ENCODE measurements around the gene CFAP119. TPM values are rescaled to one million over a fixed set of nuclear protein-coding genes. Genes with fewer than 3 reads are reported as not detected.

Gene CFAP119
- polyA plus RNA-seq, 1 of the 3 experiments (the other 2 are of a cell fraction): 28.4 TPM

DNA sequence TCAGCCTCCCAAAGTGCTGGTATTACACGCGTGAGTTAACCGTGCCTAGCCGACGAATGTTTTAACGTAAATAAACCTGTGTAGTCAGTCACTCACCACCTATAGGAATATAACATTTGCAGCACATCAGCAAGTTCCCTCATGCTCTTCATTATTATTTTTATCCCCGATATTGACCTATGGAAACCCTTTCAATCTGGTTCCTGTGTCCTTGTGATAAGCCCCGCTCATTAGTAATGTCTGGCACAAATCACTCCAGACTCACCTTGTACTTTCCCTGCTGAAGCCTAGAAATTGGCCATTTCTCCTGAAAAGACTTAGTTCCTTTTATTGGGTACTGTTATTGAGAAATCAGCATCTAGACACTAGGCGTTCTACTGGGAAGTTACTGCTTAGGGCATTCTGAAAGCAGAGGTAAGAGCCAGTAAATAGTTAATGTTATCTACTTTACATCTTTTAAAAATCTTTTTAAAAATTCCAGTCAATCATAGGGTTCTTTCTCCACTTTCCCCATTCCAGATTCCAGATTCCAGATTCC lies 15.2 kb downstream of the CFAP119 start:
- Histone ChIP-seq H3K36me3 (replicated peaks in 1 of 2; ENCODE audit: control insufficient read depth in 1 of 2, insufficient read depth in 2 of 2, low read length in 1 of 2) (peaks cover 9 to 28% of the 10 kb centered on the region in 2 experiments), H3K9ac (no peak overlapping the region), H3K4me1 (ENCODE audit: control insufficient read depth in 1 of 2, insufficient read depth in 2 of 2, low read depth in 1 of 2, low read length in 1 of 2) (peaks cover 5 to 11% of the 10 kb centered on the region in 2 experiments; a peak in 2 of 4 replicates), H3K79me2 (ENCODE audit: insufficient read depth) (peaks cover 21% of the 10 kb centered on the region), H4K20me1 (ENCODE audit: insufficient read depth) (no peaks in the 10 kb centered on the region), H3K4me2 (no peak overlapping the region; the same call in 1 of the 2 replicates), H3K9me3 (no peaks in the 10 kb centered on the region), H3K27ac (ENCODE audit: low read depth in 2 of 2, low read length in 1 of 2) (peak overlapping the region in 1 of 2 experiments; percentile 83; a peak in 2 of 4 replicates), H3K9me2 (no peaks in the 10 kb centered on the region), H2AFZ (ENCODE audit: low read depth) (no peak overlapping the region), H3F3A (replicated peaks; ENCODE audit: insufficient read depth) (peaks cover 19% of the 10 kb centered on the region), H3K4me3 (ENCODE audit: low read depth in 2 of 2, low read length in 1 of 2) (no peak overlapping the region), H3K27me3 (ENCODE audit: insufficient read depth) (no peaks in the 10 kb centered on the region)
- POLR2A ChIA-PET: interaction anchor here (1.3 kb wide), 1 partner anchor 10 kb away, joined by 3 read pairs; no protein-coding TSS in a partner anchor
- WGBS (ENCODE audit: low lambda C conversion rate): 94% methylated on average over 9 of the region's 9 CpGs
- CTCF ChIA-PET: no interaction called here
- TF ChIP-seq USF1 (IDR thresholded peaks at IDR 0.05; ENCODE audit: borderline replicate concordance, low read depth): no peak
- no peak for DNase-seq

GRCh38 chr16:30745082-30745481 lies 16.8 kb downstream of the CFAP119 start:
- Histone ChIP-seq H3K9ac (no peak overlapping the region), H3K9me3 (no peaks in the 10 kb centered on the region), H3K4me2 (no peak overlapping the region), H3K4me1 (ENCODE audit: control insufficient read depth in 1 of 2, insufficient read depth in 2 of 2, low read depth in 1 of 2, low read length in 1 of 2) (peaks cover 15 to 27% of the 10 kb centered on the region in 2 experiments; a peak in 3 of 4 replicates), H3F3A (replicated peaks; ENCODE audit: insufficient read depth) (peaks cover 34% of the 10 kb centered on the region), H2AFZ (ENCODE audit: low read depth) (no peak overlapping the region), H3K79me2 (ENCODE audit: insufficient read depth) (peaks cover 13% of the 10 kb centered on the region), H3K27me3 (ENCODE audit: insufficient read depth) (no peaks in the 10 kb centered on the region), H3K36me3 (replicated peaks in 1 of 2; ENCODE audit: control insufficient read depth in 1 of 2, insufficient read depth in 2 of 2, low read length in 1 of 2) (peaks cover 9 to 22% of the 10 kb centered on the region in 2 experiments), H4K20me1 (ENCODE audit: insufficient read depth) (0 out of 2 replicates have a peak, but pooled peaks cover 7% of the 10 kb centered on the region), H3K27ac (ENCODE audit: low read depth in 2 of 2, low read length in 1 of 2) (no peak overlapping the region), H3K4me3 (ENCODE audit: low read depth in 2 of 2, low read length in 1 of 2) (no peak overlapping the region), H3K9me2 (no peaks in the 10 kb centered on the region)
- POLR2A ChIA-PET: no interaction called here
- no peak for DNase-seq
- TF ChIP-seq MEF2A (IDR thresholded peaks at IDR 0.05; ENCODE audit: borderline replicate concordance, low read depth): no peak
- TF ChIP-seq, protein P1, sequence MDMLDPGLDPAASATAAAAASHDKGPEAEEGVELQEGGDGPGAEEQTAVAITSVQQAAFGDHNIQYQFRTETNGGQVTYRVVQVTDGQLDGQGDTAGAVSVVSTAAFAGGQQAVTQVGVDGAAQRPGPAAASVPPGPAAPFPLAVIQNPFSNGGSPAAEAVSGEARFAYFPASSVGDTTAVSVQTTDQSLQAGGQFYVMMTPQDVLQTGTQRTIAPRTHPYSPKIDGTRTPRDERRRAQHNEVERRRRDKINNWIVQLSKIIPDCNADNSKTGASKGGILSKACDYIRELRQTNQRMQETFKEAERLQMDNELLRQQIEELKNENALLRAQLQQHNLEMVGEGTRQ (IDR thresholded peaks at IDR 0.05; ENCODE audit: borderline replicate concordance, low read depth, low read length): no peak
- TF ChIP-seq FOXM1 (IDR thresholded peaks at IDR 0.05; ENCODE audit: low read depth): no peak
- no peak for TF ChIP-seq EP300 (IDR thresholded peaks at IDR 0.05; ENCODE audit: borderline replicate concordance in 1 of 2, low read depth in 1 of 2, low read length in 1 of 2)
- TF ChIP-seq NRF1 (IDR thresholded peaks at IDR 0.05; ENCODE audit: low read depth, low read length): no peak
- TF ChIP-seq TCF12 (IDR thresholded peaks at IDR 0.05): no peak
- CTCF ChIA-PET: no interaction called here
- WGBS (ENCODE audit: low lambda C conversion rate): 70% methylated on average over 2 of the region's 2 CpGs

- H4K20me1 ChIP-seq (ENCODE audit: insufficient read depth): 0 out of 2 replicates have a peak, but pooled peaks cover 7% of the 10 kb centered on the region
- H3F3A ChIP-seq (replicated peaks; ENCODE audit: insufficient read depth): peaks cover 38% of the 10 kb centered on the region
- H3K9me3 ChIP-seq: no peaks in the 10 kb centered on the region
- no peak overlapping the region for H2AFZ ChIP-seq (ENCODE audit: low read depth)
- DNase-seq: no peak
- 96% methylated on average over 2 of the region's 2 CpGs for WGBS (ENCODE audit: low lambda C conversion rate)
- no peaks in the 10 kb centered on the region for H3K27me3 ChIP-seq (ENCODE audit: insufficient read depth)
- no peak overlapping the region for H3K27ac ChIP-seq (ENCODE audit: low read depth in 2 of 2, low read length in 1 of 2)
- ChIA-PET POLR2A (no interaction called here), CTCF (no interaction called here)
- H3K9me2 ChIP-seq: no peaks in the 10 kb centered on the region
- H3K79me2 ChIP-seq (ENCODE audit: insufficient read depth): peaks cover 4% of the 10 kb centered on the region
- H3K9ac ChIP-seq: no peak overlapping the region
- H3K4me2 ChIP-seq: no peak overlapping the region
- H3K4me1 ChIP-seq (ENCODE audit: control insufficient read depth in 1 of 2, insufficient read depth in 2 of 2, low read depth in 1 of 2, low read length in 1 of 2): peaks cover 15 to 29% of the 10 kb centered on the region in 2 experiments; a peak in 3 of 4 replicates
- peaks cover 14 to 26% of the 10 kb centered on the region in 2 experiments for H3K36me3 ChIP-seq (replicated peaks in 1 of 2; ENCODE audit: control insufficient read depth in 1 of 2, insufficient read depth in 2 of 2, low read length in 1 of 2)
- no peak overlapping the region for H3K4me3 ChIP-seq (ENCODE audit: low read depth in 2 of 2, low read length in 1 of 2)
- TF ChIP-seq FOSL2 (IDR thresholded peaks at IDR 0.05; ENCODE audit: borderline replicate concordance, low read depth) (no peak), SMC3 (IDR thresholded peaks at IDR 0.05; ENCODE audit: low read depth, low read length) (no peak), TAF1 (IDR thresholded peaks at IDR 0.05; ENCODE audit: borderline replicate concordance, low read depth, low read length) (no peak), FOXM1 (IDR thresholded peaks at IDR 0.05; ENCODE audit: low read depth) (no peak), ELF1 (IDR thresholded peaks at IDR 0.05) (no peak), GATA2 (CRISPR knock-in tag; IDR thresholded peaks at IDR 0.05) (no peak), FOXJ3 (CRISPR knock-in tag; IDR thresholded peaks at IDR 0.05) (no peak), SIN3A (IDR thresholded peaks at IDR 0.05; ENCODE audit: borderline replicate concordance, low read depth, low read length) (no peak), EP300 (IDR thresholded peaks at IDR 0.05; ENCODE audit: borderline replicate concordance in 1 of 2, low read depth in 1 of 2, low read length in 1 of 2) (no peak), RAD21 (IDR thresholded peaks at IDR 0.05; ENCODE audit: low read length) (no peak), POLR2AphosphoS5 (IDR thresholded peaks at IDR 0.05; ENCODE audit: low read depth, low read length) (no peak), YY1 (IDR thresholded peaks at IDR 0.05; ENCODE audit: low read depth) (no peak)
- TF ChIP-seq, protein P2, sequence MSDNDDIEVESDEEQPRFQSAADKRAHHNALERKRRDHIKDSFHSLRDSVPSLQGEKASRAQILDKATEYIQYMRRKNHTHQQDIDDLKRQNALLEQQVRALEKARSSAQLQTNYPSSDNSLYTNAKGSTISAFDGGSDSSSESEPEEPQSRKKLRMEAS (IDR thresholded peaks at IDR 0.05; ENCODE audit: low read depth): no peak
These were observed 17.7 kb downstream of the CFAP119 start for GRCh38 chr16:30744183-30744582.

Data from SK-N-SH (cell line).